GM12874 (cell line): Measurements from ENCODE around the gene MYZAP.

Experiments used
- TF ChIP-seq, protein P1 (sequence below): IDR thresholded peaks from 2 replicates; pipeline ENCODE4 v1.5.1; 2011; ENCODE audit warnings: low read depth, mild to moderate bottlenecking, control low read depth, low read length, moderate library complexity; ENCODE audit not compliant: insufficient read depth

MYZAP gene

DNA sequence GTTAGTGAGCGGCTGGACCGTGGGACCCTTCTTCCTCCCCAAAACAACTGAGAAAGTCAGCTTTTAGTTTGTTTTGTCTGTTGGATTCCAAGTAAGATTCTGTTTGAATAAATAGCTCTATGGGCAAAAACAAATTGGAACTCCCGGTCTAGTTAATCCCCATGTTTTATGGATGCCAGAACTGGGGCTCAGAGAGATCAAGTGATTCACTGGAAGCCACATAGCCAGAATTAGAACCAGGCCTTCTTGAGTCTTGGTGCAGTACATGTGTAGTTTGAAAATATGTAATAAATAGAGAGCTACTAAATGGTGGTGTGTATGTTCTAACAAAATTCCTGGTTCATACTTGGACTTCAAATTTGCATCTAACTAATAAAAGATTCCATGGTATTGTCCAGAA is 85.5 kb downstream of the MYZAP start:
- TF ChIP-seq, protein P1, sequence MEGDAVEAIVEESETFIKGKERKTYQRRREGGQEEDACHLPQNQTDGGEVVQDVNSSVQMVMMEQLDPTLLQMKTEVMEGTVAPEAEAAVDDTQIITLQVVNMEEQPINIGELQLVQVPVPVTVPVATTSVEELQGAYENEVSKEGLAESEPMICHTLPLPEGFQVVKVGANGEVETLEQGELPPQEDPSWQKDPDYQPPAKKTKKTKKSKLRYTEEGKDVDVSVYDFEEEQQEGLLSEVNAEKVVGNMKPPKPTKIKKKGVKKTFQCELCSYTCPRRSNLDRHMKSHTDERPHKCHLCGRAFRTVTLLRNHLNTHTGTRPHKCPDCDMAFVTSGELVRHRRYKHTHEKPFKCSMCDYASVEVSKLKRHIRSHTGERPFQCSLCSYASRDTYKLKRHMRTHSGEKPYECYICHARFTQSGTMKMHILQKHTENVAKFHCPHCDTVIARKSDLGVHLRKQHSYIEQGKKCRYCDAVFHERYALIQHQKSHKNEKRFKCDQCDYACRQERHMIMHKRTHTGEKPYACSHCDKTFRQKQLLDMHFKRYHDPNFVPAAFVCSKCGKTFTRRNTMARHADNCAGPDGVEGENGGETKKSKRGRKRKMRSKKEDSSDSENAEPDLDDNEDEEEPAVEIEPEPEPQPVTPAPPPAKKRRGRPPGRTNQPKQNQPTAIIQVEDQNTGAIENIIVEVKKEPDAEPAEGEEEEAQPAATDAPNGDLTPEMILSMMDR, result no peak

GRCh38 chr15:57680021-57680420 is 88.3 kb downstream of the MYZAP start:
- TF ChIP-seq, protein P1, result no peak

DNA sequence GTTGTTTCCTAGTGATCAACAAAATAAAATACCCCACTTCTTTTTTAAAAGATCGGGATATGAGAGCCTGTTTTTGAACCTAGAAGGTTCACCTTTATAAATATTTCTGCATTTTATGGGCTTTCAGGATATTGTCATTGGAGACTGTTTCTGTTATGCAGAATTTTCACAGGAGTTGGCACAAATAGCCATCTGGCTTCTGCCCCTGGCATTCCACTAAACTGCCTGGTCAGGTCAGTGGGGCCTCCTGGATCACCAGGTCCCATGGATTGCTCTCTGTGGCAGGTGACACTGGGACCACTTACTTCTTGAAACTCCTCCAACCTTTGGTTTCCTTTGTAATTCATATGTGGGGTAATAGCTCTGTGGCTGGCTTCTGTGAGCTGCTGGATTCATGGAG is 89.3 kb downstream of the MYZAP start:
- TF ChIP-seq, protein P1, result no peak

GRCh38 chr15:57683481-57683880 is 91.8 kb downstream of the MYZAP start:
- TF ChIP-seq, protein P1, result no peak

- TF ChIP-seq, protein P1, result no peak
Measured at GRCh38 chr15:57684491-57685151, 92.9 kb downstream of the MYZAP start.

DNA sequence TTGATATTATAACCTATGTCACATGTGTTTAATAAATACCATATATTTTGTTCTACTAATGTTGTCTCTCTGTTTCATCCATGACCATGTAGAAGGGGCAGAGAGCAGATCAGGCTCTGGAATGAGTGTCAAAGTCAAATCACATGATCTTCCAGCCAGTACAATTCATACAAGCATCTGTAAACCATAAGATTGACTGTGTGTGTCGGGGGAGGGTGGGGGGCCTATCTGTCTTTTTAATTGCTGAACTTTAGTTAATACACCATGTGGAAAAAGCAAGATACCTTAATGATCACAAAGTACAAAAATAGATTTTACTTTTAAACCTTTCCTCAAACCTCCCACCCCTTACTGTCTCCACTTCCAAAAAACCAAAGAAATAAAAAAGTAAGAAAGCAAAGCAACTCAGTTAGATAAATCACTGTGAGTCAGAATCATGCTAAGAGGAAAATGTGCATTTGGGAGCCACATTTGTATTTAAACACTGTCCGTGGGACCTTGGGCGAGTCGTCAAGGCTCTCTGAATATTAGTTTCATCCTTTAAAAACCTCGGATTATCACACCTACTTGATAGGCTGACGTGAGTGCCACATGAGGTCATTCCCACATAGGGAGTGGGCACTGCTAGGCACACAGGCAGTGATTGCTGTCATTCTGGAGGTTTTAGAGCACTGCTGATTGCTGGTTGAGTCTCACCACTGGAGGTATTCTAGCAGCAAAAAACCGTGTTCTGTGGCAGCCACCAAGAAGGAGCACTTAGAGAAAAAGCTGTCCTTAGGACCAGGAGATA is 93.8 kb downstream of the MYZAP start:
- TF ChIP-seq, protein P1, result no peak

DNA sequence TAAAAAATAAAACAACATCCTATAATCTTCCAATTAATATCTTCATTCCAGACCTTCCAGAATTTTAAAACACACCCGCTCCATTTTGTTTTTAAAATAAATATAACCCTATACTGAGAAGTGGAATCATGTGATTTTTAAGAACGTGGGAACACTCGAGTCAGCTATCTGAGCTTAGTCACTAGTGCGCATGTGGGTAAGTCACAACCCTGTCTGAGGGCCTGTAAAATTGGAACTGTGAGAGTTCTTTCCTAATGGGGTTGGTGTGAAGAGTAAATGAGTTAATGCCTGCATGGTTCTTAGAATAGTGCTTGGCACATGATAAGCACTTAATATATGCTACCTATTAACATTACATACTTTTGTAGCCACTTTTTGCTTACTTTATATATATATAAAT is 95.0 kb downstream of the MYZAP start:
- TF ChIP-seq, protein P1, result no peak
